ENCODE data around the gene LUC7L3.

GRCh38 chr17:50770346-50770745 lies 50.9 kb downstream of the LUC7L3 start:
- TF ChIP-seq CTCF (IDR thresholded peaks at IDR 0.05; ENCODE audit: borderline replicate concordance, extremely low read depth, low read length, poor library complexity, severe bottlenecking) (no peak), EZH2 (IDR thresholded peaks at IDR 0.05; ENCODE audit: borderline replicate concordance, low read depth, low read length, severe bottlenecking) (no peak)
